GM12872 (cell line): ENCODE measurements around the gene FRAS1.

Source experiments
- TF ChIP-seq, protein P1 (sequence below): IDR thresholded peaks from 3 replicates; pipeline ENCODE4 v1.5.1; 2011; ENCODE audit warnings: low read depth, mild to moderate bottlenecking, low read length, moderate library complexity; ENCODE audit not compliant: insufficient read depth

Gene FRAS1

DNA sequence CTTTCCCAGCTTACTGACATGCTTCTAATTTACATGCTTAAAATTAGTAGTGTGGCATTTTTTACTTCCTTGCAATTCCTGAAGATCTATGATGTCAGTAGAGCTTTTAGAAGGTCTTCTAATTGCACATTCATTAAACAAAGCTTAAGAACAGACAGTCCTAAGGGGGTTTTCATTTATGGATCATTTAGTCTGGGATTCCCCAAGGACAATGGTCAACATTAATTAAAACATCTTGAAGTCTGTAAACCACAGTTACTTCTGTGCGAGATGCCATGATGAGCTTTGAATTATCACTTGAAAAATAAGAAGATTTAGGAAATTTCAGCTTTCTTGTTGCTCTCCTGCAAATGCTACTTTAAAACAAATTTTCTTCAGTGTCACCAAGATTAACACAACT, 514.7 kb downstream of the FRAS1 start:
- TF ChIP-seq, protein P1, sequence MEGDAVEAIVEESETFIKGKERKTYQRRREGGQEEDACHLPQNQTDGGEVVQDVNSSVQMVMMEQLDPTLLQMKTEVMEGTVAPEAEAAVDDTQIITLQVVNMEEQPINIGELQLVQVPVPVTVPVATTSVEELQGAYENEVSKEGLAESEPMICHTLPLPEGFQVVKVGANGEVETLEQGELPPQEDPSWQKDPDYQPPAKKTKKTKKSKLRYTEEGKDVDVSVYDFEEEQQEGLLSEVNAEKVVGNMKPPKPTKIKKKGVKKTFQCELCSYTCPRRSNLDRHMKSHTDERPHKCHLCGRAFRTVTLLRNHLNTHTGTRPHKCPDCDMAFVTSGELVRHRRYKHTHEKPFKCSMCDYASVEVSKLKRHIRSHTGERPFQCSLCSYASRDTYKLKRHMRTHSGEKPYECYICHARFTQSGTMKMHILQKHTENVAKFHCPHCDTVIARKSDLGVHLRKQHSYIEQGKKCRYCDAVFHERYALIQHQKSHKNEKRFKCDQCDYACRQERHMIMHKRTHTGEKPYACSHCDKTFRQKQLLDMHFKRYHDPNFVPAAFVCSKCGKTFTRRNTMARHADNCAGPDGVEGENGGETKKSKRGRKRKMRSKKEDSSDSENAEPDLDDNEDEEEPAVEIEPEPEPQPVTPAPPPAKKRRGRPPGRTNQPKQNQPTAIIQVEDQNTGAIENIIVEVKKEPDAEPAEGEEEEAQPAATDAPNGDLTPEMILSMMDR = no peak

DNA sequence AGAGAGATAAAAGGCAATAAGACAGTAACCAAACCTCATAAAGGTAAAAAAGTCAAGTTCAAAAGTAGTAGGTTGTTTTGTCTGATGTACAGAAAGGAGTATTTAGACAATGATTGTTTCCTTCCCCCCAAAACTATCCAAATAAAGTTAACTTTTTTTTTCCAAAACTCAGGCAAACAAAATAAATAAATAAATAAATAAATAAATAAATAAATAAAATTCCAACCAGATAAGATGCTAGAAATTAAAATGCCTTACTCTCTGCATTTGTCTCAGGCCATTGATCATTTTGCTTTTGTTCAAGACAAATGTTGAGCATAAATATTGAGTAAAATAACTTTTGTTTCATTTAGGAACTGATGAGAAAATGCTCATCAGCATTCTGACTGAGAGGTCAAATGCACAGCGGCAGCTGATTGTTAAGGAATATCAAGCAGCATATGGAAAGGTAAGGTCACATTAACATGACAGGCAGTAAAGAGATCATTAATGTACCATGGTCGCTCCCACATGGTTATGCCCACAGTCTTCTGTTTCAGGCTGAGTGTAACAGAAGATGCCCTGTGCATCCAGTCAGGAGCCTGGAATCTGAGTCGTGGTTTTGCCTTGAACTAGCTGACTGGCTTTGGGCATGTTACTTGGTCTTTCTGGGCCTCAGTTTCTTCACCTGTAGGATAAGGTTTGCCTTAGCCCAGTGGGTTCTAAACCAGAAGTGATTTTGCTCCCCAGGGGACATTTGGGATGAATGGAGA, 521.7 kb downstream of the FRAS1 start:
- TF ChIP-seq, protein P1 = no peak

DNA sequence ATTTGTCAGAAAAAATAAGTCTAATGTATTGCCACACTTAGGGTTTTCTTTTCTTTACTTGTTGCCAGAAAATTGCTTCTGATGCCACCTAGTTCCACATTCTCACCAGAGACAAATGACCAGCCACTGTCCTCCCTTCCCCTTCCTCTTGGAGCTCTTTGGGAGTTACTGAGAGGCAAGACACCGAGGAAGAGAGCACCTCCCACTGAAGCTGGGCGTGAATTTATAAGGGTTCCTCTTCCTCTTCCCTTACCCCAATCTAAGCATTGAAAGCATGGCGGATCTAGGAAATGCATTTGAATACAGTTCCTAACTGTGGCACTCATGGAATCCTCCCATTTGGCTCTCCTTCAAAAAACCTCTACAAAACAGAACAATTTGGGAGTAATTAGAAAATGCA, 524.5 kb downstream of the FRAS1 start:
- TF ChIP-seq, protein P1 = no peak

DNA sequence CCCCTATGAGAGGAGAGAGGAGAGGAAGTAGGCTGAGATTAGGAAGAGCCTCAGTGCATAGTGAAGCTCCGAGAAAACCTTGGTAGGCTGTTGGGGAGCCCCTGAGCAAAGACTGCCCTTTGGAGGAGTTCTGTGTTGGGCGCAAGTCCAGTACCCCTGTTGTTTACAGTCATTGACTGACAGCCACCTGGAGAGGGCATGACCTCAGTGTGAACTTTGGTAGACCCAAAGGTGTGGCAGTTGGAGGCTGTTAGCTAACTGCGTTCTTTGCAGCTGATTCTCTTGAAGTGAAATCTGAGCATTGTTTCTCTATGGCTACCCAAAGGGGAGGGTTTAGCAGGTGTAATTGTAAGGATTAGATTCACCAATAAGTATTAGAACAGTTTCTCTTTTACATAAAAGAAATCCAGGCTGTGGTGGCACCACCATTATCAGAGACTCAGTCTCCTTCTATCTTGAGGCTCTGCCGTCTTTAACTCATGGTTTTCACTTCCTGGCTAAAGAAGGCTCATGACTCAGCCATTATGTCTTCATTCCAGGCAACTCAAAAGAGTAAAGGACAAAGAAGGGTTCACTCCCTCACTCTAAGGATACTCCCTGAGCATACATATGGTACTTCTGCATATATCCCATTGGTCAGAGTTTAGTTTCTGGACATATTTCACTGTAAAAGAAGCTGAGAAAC, 527.9 kb downstream of the FRAS1 start:
- TF ChIP-seq, protein P1 = no peak

DNA sequence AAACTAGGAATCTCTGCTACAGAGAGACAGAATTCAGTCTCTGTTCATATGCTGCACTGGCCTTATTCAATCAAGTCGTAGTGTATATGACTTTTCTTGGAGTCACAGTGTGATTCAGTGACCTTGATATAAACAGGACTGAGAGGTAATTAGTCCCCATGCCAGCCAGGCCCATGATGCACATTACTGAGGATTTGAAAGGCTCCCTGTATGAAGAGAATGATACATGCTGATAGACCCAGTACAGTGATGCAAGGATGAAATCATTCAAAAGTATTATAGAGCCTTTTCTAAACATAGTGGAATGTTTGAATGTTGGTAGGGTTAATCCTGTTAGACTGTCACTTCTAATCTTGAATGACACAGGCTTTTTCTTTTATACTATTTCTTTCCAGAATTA, 528.5 kb downstream of the FRAS1 start:
- TF ChIP-seq, protein P1 = no peak

DNA sequence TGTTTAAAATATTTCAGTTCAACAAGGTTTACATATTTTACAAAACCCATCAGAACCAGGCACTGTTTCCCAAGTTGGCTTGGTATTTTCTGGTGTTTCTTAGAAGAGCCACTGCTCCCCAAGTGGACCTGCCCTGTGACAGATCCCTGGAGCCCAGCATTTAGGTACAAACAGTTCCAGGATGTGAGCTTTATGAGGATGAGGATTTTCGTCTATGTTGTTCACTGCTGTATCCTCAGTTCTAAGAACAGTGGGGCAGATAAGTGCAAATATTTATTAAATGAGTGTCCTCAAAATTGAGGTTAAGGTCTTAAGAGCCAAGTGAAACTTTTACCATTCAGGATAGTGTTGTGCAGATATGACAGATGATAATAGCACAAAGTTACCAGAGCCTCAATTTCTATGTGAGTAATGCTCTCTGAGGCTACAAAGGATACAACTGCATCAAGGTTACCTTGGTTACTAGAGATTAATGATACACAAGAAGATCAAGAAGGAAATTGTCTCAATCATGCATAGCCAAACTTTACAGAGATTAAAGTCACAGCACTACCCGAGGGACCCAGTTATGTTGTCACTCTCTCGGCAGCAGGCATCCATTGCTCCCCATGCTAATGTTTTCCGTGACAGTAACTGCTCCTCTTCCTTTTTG, 531.9 kb downstream of the FRAS1 start:
- TF ChIP-seq, protein P1 = no peak

DNA sequence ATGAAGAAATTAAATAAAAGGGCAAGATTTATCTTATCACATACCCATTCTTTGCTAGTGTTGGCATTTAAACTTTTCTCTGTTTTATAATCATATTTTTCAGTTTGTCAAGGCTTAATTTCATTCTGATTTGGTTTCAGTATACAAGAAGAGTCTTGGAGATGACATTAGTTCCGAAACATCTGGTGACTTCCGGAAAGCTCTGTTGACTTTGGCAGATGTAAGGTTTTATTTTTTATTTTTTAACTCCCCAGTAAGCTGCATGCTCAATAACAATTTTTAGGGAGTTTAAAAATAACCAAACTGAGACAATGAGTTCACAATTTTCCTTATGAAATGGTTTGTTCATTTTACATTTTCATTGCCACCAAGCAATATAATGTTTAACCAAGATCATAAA, 534.3 kb downstream of the FRAS1 start:
- TF ChIP-seq, protein P1 = no peak
